GM21381 (cell line): ENCODE results near the gene LUZP4.
"Not testable (repeated sequence)": the region's sequence is repeated elsewhere in the genome, so short reads cannot be mapped to it uniquely, and the experiment has no call there.

ENCODE experiments used
- ATAC-seq: cut with Tn5 transposase; IDR thresholded peaks from one replicate; pipeline ENCODE4 v1.9.1; 2021; ENCODE audit warnings: mild to moderate bottlenecking, moderate library complexity; ENCODE audit not compliant: unreplicated experiment

The LUZP4 gene

GRCh38 chrX:115333446-115333845 lies 43.9 kb downstream of the LUZP4 start:
- ATAC-seq, result no peak

GRCh38 chrX:115337491-115338144 lies 48.1 kb downstream of the LUZP4 start:
- no peak for ATAC-seq

- no peak for ATAC-seq
These were observed 50.0 kb downstream of the LUZP4 start for GRCh38 chrX:115339441-115340025.

- no peak for ATAC-seq
These were observed 51.9 kb downstream of the LUZP4 start for GRCh38 chrX:115341421-115341820.

- ATAC-seq, result no peak
These were observed 55.5 kb downstream of the LUZP4 start for GRCh38 chrX:115344885-115345614.

DNA sequence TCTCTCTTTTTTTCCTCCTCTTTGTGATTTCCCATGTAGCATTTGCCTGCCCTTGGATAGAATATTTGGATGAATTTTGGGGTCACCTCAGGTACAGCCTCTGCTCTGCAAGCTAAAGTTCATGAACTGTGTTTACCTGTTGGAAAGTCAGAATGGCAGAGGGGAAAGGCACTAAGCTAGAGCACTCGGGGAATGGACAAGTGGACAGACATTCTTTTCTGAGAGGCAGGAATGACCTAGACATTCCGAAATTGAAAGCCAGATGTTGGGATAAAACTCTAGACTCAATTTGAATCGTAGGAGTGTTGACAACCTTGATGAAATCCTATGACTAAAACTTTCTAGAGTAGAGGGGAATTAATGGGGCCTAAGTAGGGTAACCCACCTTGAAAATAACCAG lies 56.1 kb downstream of the LUZP4 start:
- no peak for ATAC-seq

DNA sequence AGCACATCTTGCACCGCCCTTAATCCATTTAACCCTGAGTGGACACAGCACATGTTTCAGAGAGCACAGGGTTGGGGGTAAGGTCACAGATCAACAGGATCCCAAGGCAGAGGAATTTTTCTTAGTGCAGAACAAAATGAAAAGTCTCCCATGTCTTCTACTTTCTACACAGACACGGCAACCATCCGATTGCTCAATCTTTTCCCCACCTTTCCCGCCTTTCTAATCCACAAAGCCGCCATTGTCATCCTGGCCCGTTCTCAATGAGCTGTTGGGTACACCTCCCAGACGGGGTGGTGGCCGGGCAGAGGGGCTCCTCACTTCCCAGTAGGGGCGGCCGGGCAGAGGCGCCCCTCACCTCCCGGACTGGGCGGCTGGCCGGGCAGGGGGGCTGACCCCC lies 57.2 kb downstream of the LUZP4 start:
- not testable (repeated sequence) for ATAC-seq

- ATAC-seq, result no peak
These were observed 59.1 kb downstream of the LUZP4 start for GRCh38 chrX:115348446-115349225.

- ATAC-seq, result no peak
These were observed 61.3 kb downstream of the LUZP4 start for GRCh38 chrX:115350711-115351381.

- ATAC-seq, result no peak
These were observed 66.9 kb downstream of the LUZP4 start for GRCh38 chrX:115356369-115356768.
